Left lung (tissue), 10 donors: Measurements from ENCODE around the gene SNED1. TPM values are rescaled to one million over a fixed set of nuclear protein-coding genes. Genes with fewer than 3 reads are reported as not detected.
"Not testable (repeated sequence)": the region's sequence is repeated elsewhere in the genome, so short reads cannot be mapped to it uniquely, and the experiment has no call there.

ENCODE experiments used
- ATAC-seq: fragments of 200-7000 bp; cut with Tn5 transposase; one replicate; pipeline ENCODE4 v1.9.1; 2020; ENCODE audit warnings: moderate library complexity
- DNase-seq, 4 donors: peaks; one replicate each; pipeline ENCODE4 v3.0.0-alpha.2; 2013 to 2020
- H3K27ac ChIP-seq, 2 donors: fragments of 200-600 bp; sonication (generic) in 1 of 2; one replicate each; pipeline versions ENCODE4 v1.5.0 to v1.8.0; 2020 to 2021
- H3K27me3 ChIP-seq, 2 donors: fragments of 200-600 bp; sonication (generic) in 1 of 2; one replicate each; pipeline versions ENCODE4 v1.5.0 to v1.8.0; 2020 to 2021
- H3K36me3 ChIP-seq, 2 donors: fragments of 200-600 bp; sonication (generic) in 1 of 2; one replicate each; pipeline versions ENCODE4 v1.5.0 to v1.8.0; 2020 to 2021
- H3K4me1 ChIP-seq, 2 donors: fragments of 200-600 bp; one replicate each; pipeline ENCODE4 v1.8.0; 2021
- H3K4me3 ChIP-seq, 2 donors: fragments of 200-600 bp; sonication (generic) in 1 of 2; one replicate each; pipeline versions ENCODE4 v1.5.0 to v1.8.0; 2020 to 2021; ENCODE audit warnings: mild to moderate bottlenecking in 1 of 2
- H3K9me3 ChIP-seq, 2 donors: fragments of 200-600 bp; sonication (generic) in 1 of 2; one replicate each; pipeline versions ENCODE4 v1.5.0 to v1.8.0; 2020 to 2021
- CTCF ChIP-seq, 2 donors: fragments of 200-600 bp; sonication (generic) in 1 of 2; IDR thresholded peaks; one replicate each; pipeline versions ENCODE4 v1.5.0 to v1.8.0; 2021; ENCODE audit warnings: antibody characterized with exemption in 2 of 2
- intact Hi-C, 2 donors: fragments of 100-400 bp; cut with DNase I; formaldehyde crosslinking; loops; one replicate each; pipeline versions ENCODE4 v1.11.2 to v1.14.2; 2022
- polyA plus RNA-seq, 6 donors: library from polyadenylated mRNA; unstranded; fragments of 120-200 nt; gene quantifications; one replicate each; pipeline ENCODE4 v1.2.1, GENCODE V29; 2013; ENCODE audit not compliant: insufficient read length in 6 of 6
- total RNA-seq, 2 donors: library from RNA; stranded (reverse); fragmentation: NEBNext Ultra II Directional; extraction: Animal tissue kit (Norgen Biotek cat#: 25700); gene quantifications; one replicate each; pipeline ENCODE4 v1.2.1, GENCODE V29; 2021
- donor health status: DM: no; HTN: yes; CAD: no.
- donor health status: DM: no; HTN: no; CAD: no.

The SNED1 gene
- total and polyA plus RNA-seq, 8 donors = 36.4 to 81.0 (median 54.7) TPM

DNA sequence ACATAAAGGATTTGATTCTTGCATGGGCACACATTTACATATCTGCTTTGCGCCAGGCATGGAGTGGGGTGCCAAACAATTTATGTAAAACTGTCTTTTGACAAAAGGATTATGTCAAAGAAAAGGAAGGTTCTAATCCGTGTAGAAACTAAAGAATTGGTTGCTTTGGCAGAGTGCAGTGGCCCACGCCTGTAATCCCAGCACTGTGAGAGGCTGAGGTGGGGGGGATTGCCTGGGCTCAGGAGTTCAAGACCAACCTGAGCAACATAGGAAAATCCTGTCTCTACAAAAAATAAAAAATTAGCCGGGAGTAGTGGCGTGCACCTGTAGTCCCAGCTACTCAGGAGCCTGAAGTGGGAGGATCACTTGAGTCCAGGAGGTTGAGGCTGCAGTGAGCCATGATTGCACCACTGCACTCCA lies 104.8 kb downstream of the SNED1 start:
- TF ChIP-seq CTCF (IDR thresholded peaks at IDR 0.05) = no peak
- H3K27ac ChIP-seq = peak overlapping the region; percentile 80 to 85
- peak; percentile 2 for ATAC-seq

GRCh38 chr2:241104611-241105010 lies 106.2 kb downstream of the SNED1 start:
- ATAC-seq, H3K4me3 ChIP-seq, H3K27ac ChIP-seq, H3K36me3 ChIP-seq, DNase-seq, H3K9me3 ChIP-seq, intact Hi-C loops, H3K27me3 ChIP-seq: not testable (repeated sequence)
- peaks cover 9 to 18% of the 10 kb centered on the region in 2 donors for H3K4me1 ChIP-seq

More for the DNA sequence above, 104.8 kb downstream of the SNED1 start:
- Histone ChIP-seq H3K4me3 (peak overlapping the region; percentile 84 to 85), H3K36me3 (peaks cover 0 to 16% of the 10 kb centered on the region in 2 donors), H3K9me3 (no peaks in the 10 kb centered on the region), H3K27me3 (no peaks in the 10 kb centered on the region), H3K4me1 (peaks cover 9 to 18% of the 10 kb centered on the region in 2 donors)
- intact Hi-C loops = no loop called here
- no peak for DNase-seq

DNA sequence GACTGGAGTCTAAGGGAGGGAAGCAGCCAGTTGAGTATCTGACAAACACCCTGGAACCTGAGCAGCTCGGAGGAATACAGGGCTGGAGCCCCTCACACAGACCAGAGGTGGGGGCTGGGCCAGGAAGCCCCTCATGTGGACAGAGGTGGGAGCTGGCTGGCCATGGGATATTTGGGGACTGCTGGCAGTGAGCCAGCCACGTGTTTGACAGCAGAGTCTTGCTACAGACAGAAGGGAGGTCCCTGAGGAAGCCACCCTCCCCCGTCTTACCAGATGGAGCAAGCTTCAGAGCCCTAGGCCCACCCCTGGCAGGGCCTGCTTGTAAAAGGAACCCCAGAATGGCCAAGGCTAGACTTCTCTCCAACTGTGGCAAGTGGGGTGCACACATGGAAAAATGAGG lies 107.2 kb downstream of the SNED1 start:
- H3K27ac ChIP-seq = no peak overlapping the region
- TF ChIP-seq CTCF (IDR thresholded peaks at IDR 0.05) = no peak
- ATAC-seq (no peak), DNase-seq (no peak)
- H3K4me3 ChIP-seq = no peak overlapping the region
- peaks cover 8 to 14% of the 10 kb centered on the region in 2 donors for H3K4me1 ChIP-seq
- H3K36me3 ChIP-seq = no peaks in the 10 kb centered on the region
- no peaks in the 10 kb centered on the region for H3K27me3 ChIP-seq
- H3K9me3 ChIP-seq = no peaks in the 10 kb centered on the region
- intact Hi-C loops = no loop called here

GRCh38 chr2:241107031-241107783 lies 108.8 kb downstream of the SNED1 start:
- ATAC-seq = no peak
- Histone ChIP-seq H3K4me1 (peaks cover 0 to 5% of the 10 kb centered on the region in 2 donors), H3K27ac (no peak overlapping the region), H3K9me3 (no peaks in the 10 kb centered on the region), H3K4me3 (no peak overlapping the region), H3K27me3 (no peaks in the 10 kb centered on the region), H3K36me3 (no peaks in the 10 kb centered on the region)
- intact Hi-C loops = no loop called here
- TF ChIP-seq CTCF (IDR thresholded peaks at IDR 0.05) = no peak
- DNase-seq = no peak

GRCh38 chr2:241108271-241109209 lies 110.1 kb downstream of the SNED1 start:
- ATAC-seq (no peak), DNase-seq (no peak)
- no peak for TF ChIP-seq CTCF (IDR thresholded peaks at IDR 0.05)
- H3K4me1 ChIP-seq = no peaks in the 10 kb centered on the region
- intact Hi-C loops = no loop called here
- H3K27ac ChIP-seq = peak overlapping the region in 1 of 2 donors; percentile 63
- H3K36me3 ChIP-seq = peaks cover 0 to under 1% of the 10 kb centered on the region in 2 donors
- H3K27me3 ChIP-seq = no peaks in the 10 kb centered on the region
- no peak overlapping the region for H3K4me3 ChIP-seq
- no peaks in the 10 kb centered on the region for H3K9me3 ChIP-seq
